Stimulated activated CD4-positive, alpha-beta T cell treated with anti-CD3 and anti-CD28 coated beads, Interleukin-15, amount 100 ng/mL, for 24 hours (primary cell): ENCODE results near the gene CLEC4M.

Experiments
- DNase-seq: peaks from one replicate; pipeline ENCODE4 v3.0.0-alpha.2; 2020

Gene CLEC4M

GRCh38 chr19:7817801-7818200 lies 54.8 kb downstream of the CLEC4M start:
- no peak for DNase-seq

- DNase-seq, result no peak
Observed at GRCh38 chr19:7818806-7819205, 55.8 kb downstream of the CLEC4M start.
